Measurements from ENCODE around the gene HEPN1. TPM values are rescaled to one million over a fixed set of nuclear protein-coding genes. Genes with fewer than 3 reads are reported as not detected.

HEPN1 gene
- total and polyA plus RNA-seq, 2 of the 8 experiments (the other 6 are each of a cell fraction or from before 2014, with no cell fraction given): not detected

GRCh38 chr11:124944565-124944964 is 25.5 kb downstream of the HEPN1 start:
- Histone ChIP-seq H2BK12ac (ENCODE audit: low read depth, low read length) (no peak overlapping the region), H3K14ac (ENCODE audit: insufficient read length) (no peak overlapping the region), H2AK5ac (ENCODE audit: low read depth, low read length) (no peak overlapping the region), H4K91ac (replicated peaks; ENCODE audit: insufficient read length, low read length) (no peak overlapping the region), H3K56ac (replicated peaks; ENCODE audit: insufficient read length, low read depth, low read length) (no peak overlapping the region), H3K4me3 (ENCODE audit: extremely low read depth in 1 of 4, insufficient read depth in 2 of 4, low read depth in 3 of 4, low read length in 4 of 4) (no peak overlapping the region), H3K36me3 (ENCODE audit: control insufficient read depth in 2 of 4, insufficient read depth in 4 of 4, low read length in 3 of 4) (no peaks in the 10 kb centered on the region), H3K23ac (ENCODE audit: insufficient read length) (no peak overlapping the region), H2BK20ac (ENCODE audit: low read length) (no peak overlapping the region), H3K18ac (ENCODE audit: extremely low read depth, low read length) (no peak overlapping the region), H3K4me2 (ENCODE audit: insufficient read depth in 1 of 2, low read depth in 2 of 2, low read length in 2 of 2) (no peak overlapping the region), H3K4ac (replicated peaks; ENCODE audit: insufficient read length, low read depth, low read length) (no peak overlapping the region), H3K27me3 (replicated peaks in 1 of 4; ENCODE audit: control insufficient read depth in 3 of 4, extremely low read depth in 1 of 4, insufficient read depth in 3 of 4, low read length in 3 of 4) (0 out of 7 replicates have a peak, but pooled peaks cover 0 to 3% (median 0%) of the 10 kb centered on the region in 4 experiments), H2BK5ac (ENCODE audit: low read depth, low read length) (no peak overlapping the region), H3K4me1 (replicated peaks in 1 of 4; ENCODE audit: control insufficient read depth in 3 of 4, insufficient read depth in 4 of 4, low read length in 3 of 4) (no peaks in the 10 kb centered on the region), H2AFZ (ENCODE audit: low read length) (no peak overlapping the region), H3K23me2 (ENCODE audit: low read depth, low read length) (no peaks in the 10 kb centered on the region), H4K8ac (ENCODE audit: extremely low read depth, insufficient read depth, low read length) (no peak overlapping the region), H3K79me1 (ENCODE audit: low read depth, low read length) (no peaks in the 10 kb centered on the region), H3K9me3 (ENCODE audit: insufficient read depth in 2 of 2, low read depth in 1 of 2, low read length in 1 of 2) (no peaks in the 10 kb centered on the region), H3K9ac (replicated peaks in 1 of 4; ENCODE audit: extremely low read depth in 1 of 4, low read depth in 3 of 4, low read length in 3 of 4) (no peak overlapping the region), H3K27ac (ENCODE audit: low read depth, low read length) (no peak overlapping the region), H4K20me1 (replicated peaks in 1 of 2; ENCODE audit: control insufficient read depth in 1 of 2, insufficient read depth in 2 of 2, low read length in 2 of 2) (no peaks in the 10 kb centered on the region), H2BK120ac (replicated peaks; ENCODE audit: low read depth, low read length) (no peak overlapping the region), H2BK15ac (ENCODE audit: low read length) (no peak overlapping the region), H4K5ac (ENCODE audit: insufficient read length, low read depth, low read length) (no peak overlapping the region), H3K79me2 (ENCODE audit: control insufficient read depth in 1 of 2, insufficient read depth in 2 of 2, low read length in 2 of 2) (no peaks in the 10 kb centered on the region)
- CTCF ChIA-PET (ENCODE audit: partially characterized antibody): interaction anchor here (0.6 to 2.4 kb wide), 3 partner anchors 9 to 533 kb away, joined by 3 to 16 read pairs (median 4); partner anchors contain the start of gene HEPACAM
- DNase-seq (ENCODE audit: low read depth in 1 of 2, low spot score in 2 of 2): no peak
- WGBS, 2 experiments (ENCODE audit: extremely low coverage in 1 of 2, insufficient coverage in 1 of 2, insufficient read length in 1 of 2, insufficient replicate concordance in 2 of 2, low coverage in 1 of 2, low lambda C conversion rate in 2 of 2, missing lambda C conversion rate in 1 of 2): 89% methylated on average over 3 of the region's 3 CpGs; no CpG with 5 or more reads in 1 of the 2 experiments
- POLR2A ChIA-PET (ENCODE audit: partially characterized antibody): no interaction called here
- no peak for TF ChIP-seq CREB1 (IDR thresholded peaks at IDR 0.05)
- TF ChIP-seq PHF8 (conservative IDR thresholded peaks at IDR 0.05; ENCODE audit: low read depth, low read length): no peak
- TF ChIP-seq, protein P1, sequence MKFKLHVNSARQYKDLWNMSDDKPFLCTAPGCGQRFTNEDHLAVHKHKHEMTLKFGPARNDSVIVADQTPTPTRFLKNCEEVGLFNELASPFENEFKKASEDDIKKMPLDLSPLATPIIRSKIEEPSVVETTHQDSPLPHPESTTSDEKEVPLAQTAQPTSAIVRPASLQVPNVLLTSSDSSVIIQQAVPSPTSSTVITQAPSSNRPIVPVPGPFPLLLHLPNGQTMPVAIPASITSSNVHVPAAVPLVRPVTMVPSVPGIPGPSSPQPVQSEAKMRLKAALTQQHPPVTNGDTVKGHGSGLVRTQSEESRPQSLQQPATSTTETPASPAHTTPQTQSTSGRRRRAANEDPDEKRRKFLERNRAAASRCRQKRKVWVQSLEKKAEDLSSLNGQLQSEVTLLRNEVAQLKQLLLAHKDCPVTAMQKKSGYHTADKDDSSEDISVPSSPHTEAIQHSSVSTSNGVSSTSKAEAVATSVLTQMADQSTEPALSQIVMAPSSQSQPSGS (IDR thresholded peaks at IDR 0.05; ENCODE audit: low read length): no peak
- TF ChIP-seq TEAD4 (IDR thresholded peaks at IDR 0.05; ENCODE audit: low read depth, low read length): no peak
- TF ChIP-seq GTF2F1 (IDR thresholded peaks at IDR 0.05; ENCODE audit: borderline replicate concordance, low read depth, low read length): no peak
- TF ChIP-seq, protein P2, sequence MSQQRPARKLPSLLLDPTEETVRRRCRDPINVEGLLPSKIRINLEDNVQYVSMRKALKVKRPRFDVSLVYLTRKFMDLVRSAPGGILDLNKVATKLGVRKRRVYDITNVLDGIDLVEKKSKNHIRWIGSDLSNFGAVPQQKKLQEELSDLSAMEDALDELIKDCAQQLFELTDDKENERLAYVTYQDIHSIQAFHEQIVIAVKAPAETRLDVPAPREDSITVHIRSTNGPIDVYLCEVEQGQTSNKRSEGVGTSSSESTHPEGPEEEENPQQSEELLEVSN (IDR thresholded peaks at IDR 0.05): no peak
- TF ChIP-seq KDM1A (IDR thresholded peaks at IDR 0.05; ENCODE audit: borderline replicate concordance, low read length): no peak
- no peak for FAIRE-seq
